ENCODE data around the gene NTM. TPM values are rescaled to one million over a fixed set of nuclear protein-coding genes. Genes with fewer than 3 reads are reported as not detected.

The NTM gene
- total RNA-seq, 1 experiment from 2014 or later: 2.7 TPM

DNA sequence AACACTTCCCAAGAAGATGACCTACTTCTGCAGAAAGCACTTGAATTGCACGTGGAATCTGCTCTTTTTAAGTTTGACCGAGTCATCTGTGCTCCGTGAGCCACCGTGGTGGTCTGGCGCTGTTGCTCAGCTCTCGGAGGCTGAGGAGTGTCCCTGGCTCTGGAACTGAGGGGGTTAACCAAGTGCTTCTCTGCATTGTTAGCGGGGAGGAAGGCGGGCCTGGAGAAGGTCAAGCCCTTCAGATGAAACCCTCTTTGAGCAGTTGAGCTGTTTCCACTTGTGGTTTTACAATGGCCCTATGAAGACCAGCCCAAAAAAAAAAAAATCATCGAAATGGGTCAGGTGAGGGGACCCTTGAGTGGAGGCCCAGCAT, 286.4 kb downstream of the NTM start:
- DNase-seq: peak; percentile 69
- Histone ChIP-seq H3K27me3 (ENCODE audit: control insufficient read depth, insufficient read depth, low read length) (no peaks in the 10 kb centered on the region), H3K36me3 (replicated peaks; ENCODE audit: control insufficient read depth, insufficient read depth, low read length) (no peaks in the 10 kb centered on the region), H3K4me3 (ENCODE audit: insufficient read depth, low read depth, low read length) (no peak overlapping the region)

DNA sequence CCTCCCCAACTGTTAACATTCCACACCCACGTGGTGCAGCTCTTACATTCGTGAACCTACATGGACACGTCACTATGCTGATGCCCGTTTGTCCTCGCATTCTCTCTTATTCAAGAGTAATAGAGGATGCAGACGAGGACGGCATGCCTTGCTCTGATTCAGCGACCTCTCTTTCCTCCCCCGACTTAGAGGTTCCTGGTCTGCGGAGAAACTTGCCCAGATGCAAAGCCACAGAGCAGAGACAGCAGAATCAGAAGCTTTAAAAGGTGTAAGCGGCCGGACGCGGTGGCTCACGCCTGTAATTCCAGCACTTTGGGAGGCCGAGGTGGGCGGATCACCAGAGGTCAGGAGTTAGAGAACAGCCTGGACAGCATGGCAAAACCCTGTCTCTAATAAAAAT, 288.0 kb downstream of the NTM start:
- H3K27me3 ChIP-seq (ENCODE audit: control insufficient read depth, insufficient read depth, low read length): no peaks in the 10 kb centered on the region
- no peak for DNase-seq
- no peak overlapping the region for H3K4me3 ChIP-seq (ENCODE audit: insufficient read depth, low read depth, low read length)
- no peaks in the 10 kb centered on the region for H3K36me3 ChIP-seq (replicated peaks; ENCODE audit: control insufficient read depth, insufficient read depth, low read length)

DNA sequence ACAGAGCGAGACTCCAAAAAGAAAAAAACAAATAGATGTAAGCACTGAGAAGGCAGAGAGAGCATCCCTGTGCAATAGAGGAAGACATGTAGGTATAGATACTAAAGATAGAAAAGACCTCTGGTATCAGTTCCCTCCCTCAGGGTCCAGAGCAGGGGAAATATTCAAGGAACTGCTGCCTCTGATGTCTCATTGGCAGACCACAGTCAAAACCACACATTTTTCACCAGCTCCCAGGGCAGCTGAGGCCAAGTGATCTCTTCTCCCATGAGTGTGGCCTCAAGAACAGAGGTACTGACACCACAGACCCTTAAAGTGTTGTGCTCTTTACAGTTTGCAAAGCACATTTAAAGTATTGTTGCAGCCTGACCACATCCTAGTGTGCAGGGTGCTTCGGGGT, 288.5 kb downstream of the NTM start:
- H3K27me3 ChIP-seq (ENCODE audit: control insufficient read depth, insufficient read depth, low read length): no peaks in the 10 kb centered on the region
- no peak for DNase-seq
- no peak overlapping the region for H3K4me3 ChIP-seq (ENCODE audit: insufficient read depth, low read depth, low read length)
- H3K36me3 ChIP-seq (replicated peaks; ENCODE audit: control insufficient read depth, insufficient read depth, low read length): no peaks in the 10 kb centered on the region

DNA sequence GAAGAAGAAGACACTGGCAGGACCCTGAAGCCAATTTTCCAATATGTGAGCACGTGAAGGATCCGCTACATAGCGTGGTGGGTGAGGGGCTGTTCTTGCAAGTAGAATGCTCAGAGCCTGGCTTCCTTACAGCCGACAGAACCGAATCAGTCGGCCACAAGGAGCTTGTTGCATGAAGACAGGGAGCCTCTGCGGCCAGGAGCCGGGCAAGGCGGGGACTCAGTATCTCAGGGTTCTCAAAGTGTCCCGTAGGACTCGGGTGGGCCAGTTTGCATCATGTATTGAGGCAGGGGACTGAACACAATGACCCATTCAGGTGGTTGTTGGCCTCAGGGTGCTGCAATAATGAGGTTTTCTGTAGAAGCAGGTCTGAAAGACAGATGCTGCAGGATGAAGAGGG, 289.5 kb downstream of the NTM start:
- H3K36me3 ChIP-seq (replicated peaks; ENCODE audit: control insufficient read depth, insufficient read depth, low read length): no peaks in the 10 kb centered on the region
- H3K4me3 ChIP-seq (ENCODE audit: insufficient read depth, low read depth, low read length): no peak overlapping the region
- no peaks in the 10 kb centered on the region for H3K27me3 ChIP-seq (ENCODE audit: control insufficient read depth, insufficient read depth, low read length)
- DNase-seq: no peak

DNA sequence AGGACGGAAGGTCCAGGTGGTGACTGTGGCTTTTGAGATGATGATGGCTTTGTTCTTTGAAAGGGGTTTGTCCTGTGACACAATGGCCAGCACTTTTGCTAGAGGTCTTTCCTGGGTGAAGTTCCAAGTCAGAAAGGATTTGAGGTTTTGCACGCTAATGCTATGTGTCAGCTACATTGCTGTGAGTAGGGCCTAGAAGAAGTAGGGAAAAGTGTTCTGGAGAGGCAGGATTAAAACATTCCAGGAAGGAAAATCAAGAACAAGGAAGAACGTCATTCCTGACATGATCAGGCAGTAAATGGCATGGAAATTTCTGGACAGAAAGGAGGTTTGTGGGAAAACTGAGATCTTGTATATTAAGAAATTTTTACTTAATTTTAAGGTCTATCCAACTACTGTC, 290.7 kb downstream of the NTM start:
- Histone ChIP-seq H3K27me3 (ENCODE audit: control insufficient read depth, insufficient read depth, low read length) (no peaks in the 10 kb centered on the region), H3K4me3 (ENCODE audit: insufficient read depth, low read depth, low read length) (no peak overlapping the region), H3K36me3 (replicated peaks; ENCODE audit: control insufficient read depth, insufficient read depth, low read length) (no peaks in the 10 kb centered on the region)
- DNase-seq: no peak

DNA sequence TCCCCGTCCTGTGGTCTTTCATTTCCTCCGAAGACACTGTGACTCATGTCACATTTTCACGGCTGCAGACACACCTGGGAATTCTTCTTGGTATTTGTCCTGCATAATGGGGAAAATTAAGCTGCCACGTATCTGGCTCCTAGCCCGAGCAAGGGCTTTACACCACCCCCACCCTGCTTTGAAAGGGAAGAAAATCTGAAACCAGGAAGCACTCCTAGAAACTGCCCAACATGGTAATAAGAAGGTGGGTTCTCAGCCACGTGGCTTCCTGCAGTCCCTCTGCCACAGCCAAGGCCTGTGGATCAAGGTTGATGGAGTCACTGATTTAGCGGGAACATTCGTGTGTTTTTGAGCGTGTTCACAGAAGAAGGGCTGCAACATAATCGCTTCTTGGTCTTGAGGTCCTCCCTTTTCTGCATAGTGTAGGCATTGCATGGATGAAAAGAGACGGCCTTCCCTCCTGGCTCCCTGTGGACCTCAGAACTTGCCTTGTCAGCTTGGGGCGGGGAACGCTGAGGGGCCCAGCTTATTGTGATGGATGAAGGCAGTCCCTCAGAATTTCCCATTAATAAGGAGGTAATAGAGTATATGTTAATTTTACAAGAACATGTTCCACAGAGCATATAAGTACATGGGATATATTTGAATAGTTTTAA, 292.0 kb downstream of the NTM start:
- no peak for DNase-seq
- Histone ChIP-seq H3K27me3 (ENCODE audit: control insufficient read depth, insufficient read depth, low read length) (no peaks in the 10 kb centered on the region), H3K4me3 (ENCODE audit: insufficient read depth, low read depth, low read length) (no peak overlapping the region), H3K36me3 (replicated peaks; ENCODE audit: control insufficient read depth, insufficient read depth, low read length) (no peaks in the 10 kb centered on the region)

DNA sequence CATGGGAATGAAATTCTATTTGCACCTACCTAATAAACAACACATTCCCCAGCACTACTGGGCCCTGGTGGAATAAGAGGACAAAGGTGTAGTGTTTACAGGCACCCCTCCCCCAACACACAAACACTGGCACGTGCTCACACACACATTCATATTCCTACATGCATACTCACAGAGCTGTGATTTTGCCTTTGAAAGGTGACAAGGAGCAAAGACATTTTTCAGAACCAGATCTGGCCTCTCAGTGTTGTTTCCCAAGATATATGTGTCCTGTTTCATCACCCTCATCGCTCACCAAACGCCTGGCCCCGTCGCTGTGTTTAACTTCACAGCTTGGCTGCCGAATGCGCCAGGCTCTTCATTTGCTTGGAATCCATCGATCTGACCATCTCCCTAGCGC, 292.6 kb downstream of the NTM start:
- Histone ChIP-seq H3K4me3 (ENCODE audit: insufficient read depth, low read depth, low read length) (no peak overlapping the region), H3K27me3 (ENCODE audit: control insufficient read depth, insufficient read depth, low read length) (no peaks in the 10 kb centered on the region), H3K36me3 (replicated peaks; ENCODE audit: control insufficient read depth, insufficient read depth, low read length) (no peaks in the 10 kb centered on the region)
- DNase-seq: no peak

DNA sequence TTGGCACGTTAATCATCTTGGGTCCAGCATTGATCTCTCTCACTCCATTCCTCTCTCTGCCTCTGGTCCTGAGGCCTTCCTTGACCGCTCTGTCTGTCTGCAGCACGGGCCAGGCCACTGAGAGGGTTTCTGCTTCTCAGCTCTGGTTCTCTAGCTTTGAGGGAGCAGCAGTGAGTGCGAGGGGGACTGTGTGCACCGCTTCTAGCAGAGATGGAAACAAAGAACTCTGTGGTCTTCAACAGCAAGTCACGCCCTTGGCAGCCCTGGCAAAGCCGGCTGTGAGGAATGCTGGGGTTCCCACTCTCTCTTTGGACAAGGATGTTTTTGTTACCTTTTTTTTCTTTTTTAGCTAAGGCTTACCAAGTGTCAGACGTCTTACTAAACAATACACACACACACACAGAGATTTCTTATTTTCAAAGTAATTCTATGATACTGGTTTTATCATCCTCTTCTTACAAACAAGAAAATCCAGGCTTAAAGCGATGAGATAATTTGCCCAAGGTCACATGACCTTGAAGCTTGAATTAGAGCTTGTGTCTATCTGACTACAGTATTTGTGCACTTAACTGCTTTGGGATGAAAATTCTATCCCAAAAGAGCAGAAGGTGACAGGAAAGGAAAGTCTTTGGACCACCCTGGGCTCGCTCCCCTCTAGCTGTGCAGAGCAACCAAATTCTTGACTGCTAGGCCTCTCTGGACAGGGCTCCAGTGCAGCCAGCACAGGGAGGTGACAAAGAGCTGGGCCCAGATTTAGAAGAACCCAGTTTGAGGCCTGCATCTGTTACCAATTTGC, 293.2 kb downstream of the NTM start:
- Histone ChIP-seq H3K4me3 (ENCODE audit: insufficient read depth, low read depth, low read length) (no peak overlapping the region), H3K36me3 (replicated peaks; ENCODE audit: control insufficient read depth, insufficient read depth, low read length) (no peaks in the 10 kb centered on the region), H3K27me3 (ENCODE audit: control insufficient read depth, insufficient read depth, low read length) (no peaks in the 10 kb centered on the region)
- DNase-seq: no peak

DNA sequence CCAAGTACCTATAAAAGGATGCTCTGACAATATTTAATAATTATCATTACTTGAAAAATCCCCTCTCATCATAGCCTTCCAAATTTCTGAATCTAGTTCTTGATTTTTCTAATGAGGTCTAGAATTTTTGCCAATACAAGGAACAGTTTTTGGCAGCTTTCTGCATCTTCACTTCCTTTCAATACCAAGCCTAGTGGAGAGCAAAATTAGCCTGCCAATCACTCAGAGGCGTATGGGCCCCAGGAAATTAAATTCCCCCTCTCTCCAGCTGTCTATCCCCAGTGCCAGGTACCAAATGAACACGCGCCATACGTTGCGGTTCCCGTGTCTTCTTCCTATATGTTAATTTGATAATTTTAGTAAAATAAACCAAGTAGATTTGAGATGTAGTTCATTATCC, 293.9 kb downstream of the NTM start:
- no peaks in the 10 kb centered on the region for H3K36me3 ChIP-seq (replicated peaks; ENCODE audit: control insufficient read depth, insufficient read depth, low read length)
- DNase-seq: no peak
- H3K4me3 ChIP-seq (ENCODE audit: insufficient read depth, low read depth, low read length): no peak overlapping the region

DNA sequence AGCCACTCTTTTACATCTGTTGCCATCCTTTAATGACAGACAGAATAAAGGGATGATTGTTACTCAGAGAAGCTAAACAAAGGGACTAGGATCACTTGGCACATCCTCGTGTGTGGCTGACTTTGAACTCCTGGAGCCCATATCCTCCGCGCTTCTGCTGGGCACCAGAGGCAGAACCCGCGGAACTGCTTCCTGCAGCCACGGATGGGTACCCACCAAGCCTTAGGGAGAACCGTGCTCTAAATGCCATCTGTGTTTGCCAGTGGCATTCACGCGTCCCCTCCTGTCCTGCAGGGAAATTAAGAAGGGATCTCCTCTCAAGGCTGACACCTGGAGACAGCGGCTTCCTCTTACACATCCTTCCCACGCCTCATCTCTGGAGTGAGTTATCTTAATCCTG, 294.4 kb downstream of the NTM start:
- H3K27me3 ChIP-seq (ENCODE audit: control insufficient read depth, insufficient read depth, low read length): no peaks in the 10 kb centered on the region
- DNase-seq: no peak
- H3K36me3 ChIP-seq (replicated peaks; ENCODE audit: control insufficient read depth, insufficient read depth, low read length): no peaks in the 10 kb centered on the region
- H3K4me3 ChIP-seq (ENCODE audit: insufficient read depth, low read depth, low read length): no peak overlapping the region

More for the DNA sequence above, 293.9 kb downstream of the NTM start:
- H3K27me3 ChIP-seq (ENCODE audit: control insufficient read depth, insufficient read depth, low read length): no peaks in the 10 kb centered on the region

DNA sequence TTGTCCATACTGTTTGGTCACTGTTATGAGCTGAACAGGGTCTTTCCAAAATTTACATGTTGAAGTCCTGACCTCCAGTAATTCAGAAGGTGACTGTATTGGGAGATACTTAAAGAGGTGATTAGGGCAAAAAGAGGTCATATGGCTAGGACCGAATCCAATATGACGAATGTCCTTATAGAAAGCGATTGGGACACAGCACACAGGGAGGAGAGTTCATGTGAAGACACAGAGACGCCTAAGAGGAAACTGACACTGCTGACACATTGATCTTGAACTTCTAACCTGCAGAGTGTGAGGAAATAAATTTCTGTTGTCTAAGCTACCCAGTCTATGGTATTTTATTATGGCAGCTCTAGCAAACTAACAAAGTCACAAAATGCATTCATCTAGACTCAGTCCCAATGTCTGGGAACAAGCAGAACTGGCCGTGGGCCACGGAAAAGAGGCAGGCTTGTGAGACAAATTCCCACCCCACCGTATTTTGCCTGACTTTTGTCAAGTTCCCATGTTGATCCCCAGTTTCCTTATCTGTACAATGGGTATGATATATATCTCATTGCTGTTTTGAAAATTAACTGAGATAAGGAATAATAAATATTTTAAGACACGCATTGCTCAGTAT, 295.0 kb downstream of the NTM start:
- no peak overlapping the region for H3K4me3 ChIP-seq (ENCODE audit: insufficient read depth, low read depth, low read length)
- no peak for DNase-seq
- H3K36me3 ChIP-seq (replicated peaks; ENCODE audit: control insufficient read depth, insufficient read depth, low read length): no peaks in the 10 kb centered on the region
- no peaks in the 10 kb centered on the region for H3K27me3 ChIP-seq (ENCODE audit: control insufficient read depth, insufficient read depth, low read length)

DNA sequence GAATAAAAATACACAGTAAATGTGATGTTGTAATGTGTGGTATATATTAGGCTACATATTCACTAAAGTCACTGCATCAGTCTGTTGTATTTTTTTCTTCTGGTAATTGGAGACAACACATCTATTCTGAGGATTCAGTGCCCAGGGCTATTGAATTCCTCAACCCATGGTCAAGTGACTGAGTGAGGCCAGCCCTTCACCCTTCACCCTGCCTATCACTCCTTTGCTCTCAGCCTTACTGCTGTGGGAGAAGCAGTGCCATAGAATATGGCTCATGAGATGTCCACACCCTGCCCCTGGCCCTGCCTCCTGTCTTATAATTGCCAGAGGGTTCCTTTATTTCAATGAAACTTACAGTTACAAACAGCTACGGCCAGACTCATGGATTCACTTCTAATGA, 295.6 kb downstream of the NTM start:
- no peaks in the 10 kb centered on the region for H3K27me3 ChIP-seq (ENCODE audit: control insufficient read depth, insufficient read depth, low read length)
- H3K4me3 ChIP-seq (ENCODE audit: insufficient read depth, low read depth, low read length): no peak overlapping the region
- no peak for DNase-seq
- H3K36me3 ChIP-seq (replicated peaks; ENCODE audit: control insufficient read depth, insufficient read depth, low read length): no peaks in the 10 kb centered on the region

DNA sequence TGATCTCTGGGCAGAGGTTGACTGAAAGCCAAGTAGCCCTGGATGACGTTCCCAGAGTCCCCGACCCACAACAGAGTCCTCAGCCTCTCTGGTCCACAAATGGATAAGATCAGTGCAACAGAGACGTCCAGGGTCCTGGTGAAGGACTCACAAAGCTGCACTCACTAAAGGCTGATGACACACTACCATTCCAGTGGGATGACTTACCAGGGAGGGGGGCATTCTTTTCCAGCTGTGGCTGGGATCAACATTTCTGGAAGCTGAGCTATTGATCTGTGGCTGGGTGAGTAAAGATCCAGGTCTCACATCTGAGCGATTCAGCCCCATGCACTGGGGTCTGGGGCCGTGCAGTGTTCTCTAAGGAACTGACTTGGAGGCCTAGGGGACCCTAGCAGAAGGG, 296.2 kb downstream of the NTM start:
- no peak for DNase-seq
- Histone ChIP-seq H3K36me3 (replicated peaks; ENCODE audit: control insufficient read depth, insufficient read depth, low read length) (no peaks in the 10 kb centered on the region), H3K4me3 (ENCODE audit: insufficient read depth, low read depth, low read length) (no peak overlapping the region), H3K27me3 (ENCODE audit: control insufficient read depth, insufficient read depth, low read length) (no peaks in the 10 kb centered on the region)

DNA sequence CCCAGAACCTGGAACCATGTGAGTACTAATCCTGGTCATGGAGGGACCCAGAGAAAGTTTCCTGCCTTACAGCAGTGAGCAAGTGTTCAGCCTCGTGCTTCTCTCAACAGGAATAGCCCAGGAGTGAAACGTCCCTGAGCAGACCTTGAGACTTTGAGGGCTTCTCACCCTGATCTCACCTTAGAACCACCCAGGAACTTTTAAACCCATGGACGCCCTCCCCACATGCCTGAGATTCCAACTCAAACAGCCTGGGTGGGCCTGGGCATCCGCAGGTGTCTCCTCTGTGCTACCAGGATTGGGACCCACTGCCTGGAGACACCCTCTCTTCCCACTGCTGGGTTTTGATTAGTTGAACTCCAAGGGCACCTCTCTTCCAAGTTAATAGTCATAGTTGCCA, 297.2 kb downstream of the NTM start:
- Histone ChIP-seq H3K36me3 (replicated peaks; ENCODE audit: control insufficient read depth, insufficient read depth, low read length) (no peaks in the 10 kb centered on the region), H3K27me3 (ENCODE audit: control insufficient read depth, insufficient read depth, low read length) (no peaks in the 10 kb centered on the region), H3K4me3 (ENCODE audit: insufficient read depth, low read depth, low read length) (no peak overlapping the region)
- no peak for DNase-seq
